NCI-H345 (cell line): ENCODE data around the gene ZNF628.

Experiments
- DNase-seq: peaks from one replicate; lab custom pipeline; 2025; lab: John Stamatoyannopoulos, UW

The ZNF628 gene

DNA sequence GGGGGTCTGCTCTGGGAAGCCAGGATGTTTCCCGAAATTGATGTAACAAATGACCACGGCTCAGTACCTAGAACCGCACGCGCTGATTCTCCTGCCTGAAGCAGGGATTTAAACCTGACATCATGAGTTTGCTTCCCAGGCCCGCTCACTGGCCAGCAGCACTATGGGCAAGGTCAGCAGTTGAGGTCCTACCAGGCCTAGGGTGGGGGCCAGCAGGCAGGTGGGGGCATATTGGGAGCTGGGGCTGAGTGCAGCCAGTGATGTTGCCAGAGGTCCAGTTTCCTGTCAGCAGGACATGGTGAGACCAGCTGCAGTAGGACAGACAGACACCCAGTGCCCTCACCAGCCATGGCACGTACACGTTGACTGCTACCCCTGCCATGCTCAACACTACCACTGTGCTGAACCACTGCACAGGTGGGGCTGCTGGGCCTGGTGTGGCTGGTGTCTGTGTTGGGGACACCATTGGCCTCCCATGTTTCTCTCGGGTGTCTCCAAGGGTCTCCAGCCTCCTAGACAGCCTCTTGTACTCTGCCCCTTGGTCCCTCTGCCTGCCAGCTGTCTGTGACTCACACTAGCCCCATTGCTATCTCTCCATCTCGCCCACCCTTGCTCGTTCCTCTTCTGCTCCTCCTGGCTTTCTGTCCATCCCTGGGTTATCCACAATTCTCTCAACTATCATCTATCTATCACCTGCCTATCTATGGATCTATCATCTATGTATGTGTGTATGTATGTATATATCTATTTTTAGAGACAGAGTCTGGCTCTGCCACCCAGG lies 10.8 kb upstream of the ZNF628 start:
- no peak for DNase-seq

DNA sequence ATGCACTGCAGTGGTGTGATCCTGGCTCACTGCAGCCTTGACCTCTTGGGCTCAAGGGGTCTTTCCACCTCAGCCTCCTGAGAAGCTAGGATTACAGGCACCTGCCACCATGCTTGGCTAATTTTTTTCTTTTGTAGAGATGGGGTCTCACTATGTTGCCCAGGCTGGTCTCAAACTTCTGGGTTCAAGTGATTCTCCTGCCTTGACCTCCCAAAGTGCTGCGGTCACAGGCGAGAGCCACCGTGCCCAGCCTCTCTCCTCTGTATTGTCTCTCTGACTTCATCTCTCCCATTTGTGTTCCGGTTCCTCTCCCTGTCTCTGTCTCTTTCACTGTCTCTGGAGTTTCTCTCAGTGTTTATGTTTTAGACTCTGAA lies 10.2 kb upstream of the ZNF628 start:
- no peak for DNase-seq

DNA sequence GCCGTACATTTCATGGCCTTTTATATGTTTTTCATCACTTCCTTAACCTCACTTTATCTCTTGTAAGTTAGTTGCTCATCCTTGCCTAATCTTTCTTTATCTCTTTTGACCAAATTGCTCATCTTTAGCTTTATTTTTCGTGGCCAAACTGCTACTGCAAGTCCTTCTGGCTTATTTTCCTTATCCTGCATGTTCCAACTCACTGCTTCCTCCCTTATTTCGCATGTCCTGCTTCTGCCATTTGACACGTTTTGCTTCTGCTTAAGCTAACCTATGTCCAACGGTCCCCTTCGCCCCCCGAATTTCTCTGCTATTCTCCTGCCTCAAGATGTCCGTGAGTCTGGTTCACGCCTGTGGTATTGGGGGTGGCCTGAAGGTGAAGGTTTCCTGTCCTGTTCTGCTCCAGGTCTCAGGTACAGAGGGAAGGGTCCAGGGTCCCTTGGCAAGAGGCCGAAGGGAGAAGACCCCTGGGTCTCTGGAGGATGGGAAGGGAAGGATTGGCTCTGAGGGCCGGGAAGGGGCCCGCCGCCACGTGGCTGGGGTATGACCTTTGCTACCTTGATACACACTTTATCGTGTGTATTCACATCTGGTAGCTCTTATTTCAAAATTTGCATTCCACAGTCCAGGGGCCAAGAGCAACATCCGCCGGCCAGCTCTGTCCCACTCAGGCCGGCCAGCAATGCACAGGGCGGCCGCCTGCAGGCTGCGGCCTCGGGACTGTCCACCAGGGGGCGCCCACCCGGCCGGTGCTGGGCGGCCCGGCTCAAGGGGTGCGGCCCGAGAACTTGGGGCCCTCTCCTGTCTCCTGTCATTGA lies 9.0 kb upstream of the ZNF628 start:
- DNase-seq, result peak; percentile 9

DNA sequence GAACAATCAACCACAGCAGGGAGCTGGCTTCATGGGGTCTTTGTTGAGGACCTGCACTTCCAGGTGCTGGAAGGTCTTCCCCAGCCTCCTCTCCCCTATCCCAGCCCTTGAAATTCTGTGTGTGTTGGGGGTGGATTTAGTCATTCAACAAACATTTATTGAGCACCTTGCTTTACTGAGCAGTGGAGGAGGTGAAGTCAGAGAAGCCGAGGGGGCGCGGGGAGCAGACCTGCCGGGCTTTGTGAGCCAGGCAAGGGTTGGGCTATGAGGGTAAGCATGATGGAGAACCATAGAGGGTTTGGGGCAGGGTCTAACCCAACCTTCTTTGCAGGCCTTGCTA lies 8.4 kb upstream of the ZNF628 start:
- DNase-seq, result no peak

DNA sequence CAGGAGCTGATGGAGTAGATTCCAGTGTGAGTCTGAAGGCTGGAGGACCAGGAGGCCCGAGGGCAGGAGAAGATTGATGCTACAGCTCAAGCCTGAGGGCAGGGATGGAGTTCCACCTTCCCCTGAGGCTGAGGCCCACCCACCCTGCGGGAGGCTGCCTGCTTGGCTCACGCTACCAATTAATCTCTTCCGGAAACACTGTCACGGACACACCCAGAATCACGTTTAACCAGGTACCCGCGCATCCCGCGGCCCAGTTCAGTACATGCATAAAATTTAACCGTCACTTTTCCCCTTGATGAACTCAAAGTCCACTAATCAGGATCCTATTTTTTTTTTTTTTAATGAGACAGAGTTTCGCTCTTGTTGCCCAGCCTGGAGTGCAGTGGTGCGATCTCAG lies 5.2 kb upstream of the ZNF628 start:
- DNase-seq, result no peak

DNA sequence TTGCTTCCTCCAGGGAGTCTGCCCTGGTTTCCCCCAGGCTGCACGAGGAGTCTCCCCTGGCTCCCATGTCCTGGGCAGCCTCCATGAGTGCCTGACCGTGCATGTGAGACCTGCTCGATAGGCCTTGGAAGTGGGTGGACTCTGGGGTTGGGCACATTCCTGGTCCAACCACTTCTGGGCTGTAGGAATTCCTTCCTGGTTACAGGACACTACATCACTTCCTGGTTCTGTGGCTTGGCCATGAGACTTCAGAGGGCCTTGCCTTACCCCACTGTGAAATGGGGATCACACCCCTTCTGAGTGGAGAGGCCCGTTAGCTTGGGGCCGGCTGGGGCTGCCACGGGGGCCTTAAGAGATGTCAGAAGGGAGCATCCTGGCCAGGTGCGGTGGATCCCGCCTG lies 4.0 kb upstream of the ZNF628 start:
- DNase-seq, result no peak

DNA sequence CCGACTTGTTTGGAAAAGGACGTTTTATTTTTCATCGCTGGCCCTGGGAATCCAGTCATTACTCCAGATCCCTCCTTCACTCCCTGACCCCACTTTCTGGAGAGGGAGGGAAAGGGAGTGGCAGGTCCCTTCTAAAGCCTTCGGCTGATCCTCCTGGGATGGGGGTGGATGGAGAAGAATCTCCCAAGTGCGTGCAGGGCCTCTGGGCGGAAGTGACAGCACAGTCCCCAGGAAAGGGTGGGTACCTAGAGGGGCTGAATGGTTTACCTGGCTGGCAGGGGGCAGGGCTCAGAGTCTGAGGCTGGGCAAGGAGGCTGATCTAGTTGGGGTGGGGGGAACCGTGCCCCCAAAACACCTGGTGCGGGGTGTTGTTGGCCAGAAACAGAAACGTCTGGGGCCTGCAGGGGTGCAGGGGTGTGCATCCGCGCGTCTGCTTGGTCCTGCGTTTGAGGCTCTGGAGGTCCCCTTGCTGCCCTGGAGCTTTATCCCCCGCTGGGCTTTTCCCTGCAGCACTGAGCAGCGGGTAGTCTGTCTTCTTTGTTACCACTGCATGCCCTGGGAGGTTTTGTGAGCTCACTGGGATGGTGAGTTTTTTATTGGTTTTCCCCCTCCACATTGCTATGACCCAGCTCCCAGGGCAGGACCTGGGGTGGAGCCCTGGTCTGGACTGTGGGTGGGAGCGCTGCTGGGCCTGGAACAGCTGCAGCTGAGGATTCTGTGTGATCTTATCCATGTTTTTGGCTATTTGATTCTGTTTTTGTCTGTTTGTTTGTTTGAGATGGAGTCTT lies 3.0 kb upstream of the ZNF628 start:
- DNase-seq, result no peak

DNA sequence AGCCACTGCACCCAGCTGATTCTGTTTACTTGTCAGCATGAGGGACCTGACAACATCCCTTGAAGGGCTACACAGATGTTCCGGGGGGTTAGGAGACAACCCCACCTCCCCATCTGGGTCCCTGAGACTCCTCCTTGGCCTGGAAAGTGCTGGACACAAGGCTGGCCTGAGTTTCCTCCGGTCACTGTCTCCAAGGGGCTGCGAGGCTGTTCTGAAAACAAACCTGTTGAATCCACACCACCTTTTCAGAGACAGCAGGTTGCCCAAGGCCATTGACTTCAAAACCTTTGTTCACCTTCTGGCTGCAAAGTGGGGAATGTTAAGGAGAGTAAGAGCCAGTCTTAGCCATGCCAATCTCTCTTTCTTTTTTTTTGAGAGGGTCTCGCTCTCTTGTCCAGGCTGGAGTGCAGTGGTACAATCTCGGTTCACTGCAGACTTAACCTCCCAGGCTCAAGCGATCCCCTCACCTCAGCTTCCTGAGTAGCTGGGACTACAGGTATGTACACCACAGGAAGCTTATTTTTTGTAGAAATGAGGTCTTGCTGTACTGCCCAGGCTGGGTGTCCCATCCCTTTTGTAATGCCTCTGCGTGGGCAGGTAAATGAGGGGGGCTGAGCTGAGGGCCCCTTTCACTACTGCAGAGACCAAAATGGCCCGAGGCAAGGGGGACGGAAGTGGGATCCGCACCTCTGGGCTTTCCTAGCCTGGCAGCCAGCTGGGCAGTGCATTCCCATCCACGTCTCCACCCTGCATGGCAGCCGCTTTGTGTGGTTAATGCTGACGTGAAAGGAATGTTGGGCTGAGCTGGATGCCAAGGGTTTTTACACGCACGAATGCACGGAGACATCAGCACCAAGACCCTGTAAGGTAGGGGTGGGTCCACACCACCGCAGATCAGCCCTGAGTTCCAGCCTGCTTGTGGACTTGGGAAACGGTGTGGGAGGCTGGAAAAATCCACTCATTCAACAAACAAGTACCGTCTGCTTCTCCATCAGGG lies 1.9 kb upstream of the ZNF628 start:
- DNase-seq, result no peak

DNA sequence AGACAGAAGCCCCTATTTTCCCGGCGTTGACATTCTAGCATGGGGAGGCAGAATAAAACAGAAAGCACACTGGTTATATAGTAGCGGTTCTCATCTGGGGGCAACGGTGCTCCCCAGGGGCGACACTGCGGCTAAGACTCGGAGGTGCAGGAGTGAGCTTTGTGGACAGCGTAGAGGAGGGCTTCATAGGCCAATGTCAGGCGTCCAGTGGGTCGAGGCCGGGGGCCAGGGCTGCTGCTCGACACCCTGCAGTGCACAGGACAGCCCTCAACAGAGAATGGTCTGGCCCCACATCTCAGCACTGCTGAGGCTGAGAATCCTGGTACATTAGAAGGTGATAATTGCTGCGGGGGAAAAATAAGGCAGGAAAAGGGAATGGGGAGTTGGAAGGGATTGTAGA lies 1.5 kb downstream of the ZNF628 start:
- no peak for DNase-seq

DNA sequence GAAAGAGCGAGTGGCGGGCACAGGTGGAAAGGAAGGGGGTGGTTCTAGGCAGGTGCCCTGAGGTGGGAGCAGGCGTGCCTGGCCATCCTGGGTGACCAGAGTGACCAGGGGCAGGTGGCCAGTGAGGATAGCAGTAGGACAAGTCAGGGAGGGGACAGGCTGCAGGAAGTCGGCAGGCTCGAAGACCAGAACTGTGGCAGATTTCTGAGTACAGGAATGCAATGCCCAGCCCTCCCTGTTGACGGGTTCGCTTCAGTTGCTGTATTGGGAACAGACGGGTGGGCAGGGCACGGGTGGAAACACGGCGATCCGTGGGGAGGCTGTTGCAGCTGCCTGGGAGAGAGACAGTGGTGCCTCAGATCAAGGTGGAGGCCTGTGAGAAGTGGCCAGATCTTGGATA lies 1.9 kb downstream of the ZNF628 start:
- no peak for DNase-seq

DNA sequence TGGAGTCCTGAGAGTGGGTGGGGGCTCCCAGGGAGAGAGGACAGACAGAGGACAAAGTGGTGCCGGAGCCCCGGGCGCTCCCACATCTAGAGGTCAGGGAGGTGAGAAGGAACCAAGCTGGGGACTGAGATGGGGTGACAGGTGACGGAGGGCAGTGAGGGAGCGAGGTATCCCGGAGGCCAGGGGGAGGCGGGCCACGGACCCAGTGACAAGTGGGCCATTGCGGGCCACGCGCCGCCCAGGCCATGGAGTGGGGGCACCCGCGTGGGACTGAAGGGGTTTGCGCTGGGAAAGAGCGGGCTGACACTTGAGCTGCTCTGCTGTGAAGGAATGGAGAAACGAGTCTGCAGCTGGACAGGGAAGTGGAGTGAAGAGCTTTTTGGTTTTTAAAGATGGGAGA lies 2.6 kb downstream of the ZNF628 start:
- no peak for DNase-seq

DNA sequence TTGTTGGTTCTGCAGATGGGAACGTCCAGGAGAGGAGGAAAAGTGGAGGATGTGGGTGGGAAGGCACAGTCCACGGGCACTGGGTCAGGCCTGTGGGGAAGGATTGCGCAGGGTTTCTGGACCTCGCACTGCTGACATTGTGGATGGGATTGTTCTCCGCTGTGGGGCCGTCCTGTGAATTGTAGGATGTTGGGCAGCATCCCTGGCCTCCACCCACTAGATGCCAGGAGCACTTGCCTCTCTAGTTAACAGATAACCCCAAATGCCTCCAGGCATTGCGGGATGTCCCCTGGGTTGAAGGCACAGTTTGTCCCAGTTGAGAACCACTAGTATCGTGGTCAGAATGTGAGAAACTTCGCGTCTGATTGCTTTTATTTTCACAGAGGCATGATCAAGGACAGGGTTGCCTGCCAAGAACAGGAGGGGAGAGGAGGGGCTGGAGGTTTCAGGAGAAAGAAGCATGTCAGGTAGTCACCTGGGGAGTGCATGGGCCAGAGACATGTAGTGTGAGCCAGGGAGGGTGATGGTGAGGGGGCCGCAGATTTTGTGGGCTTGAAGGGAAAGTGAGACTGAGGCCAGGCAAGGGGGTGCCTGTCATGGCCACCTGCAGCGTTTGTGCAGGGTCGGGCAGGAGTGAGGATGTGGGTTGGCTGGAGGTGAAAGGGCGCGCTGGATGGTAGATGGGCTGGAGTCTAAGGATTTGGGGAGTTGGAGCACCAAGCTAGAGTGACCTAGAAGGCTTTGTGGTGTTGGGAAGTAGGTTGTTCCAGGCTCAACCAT lies 3.2 kb downstream of the ZNF628 start:
- DNase-seq, result no peak

DNA sequence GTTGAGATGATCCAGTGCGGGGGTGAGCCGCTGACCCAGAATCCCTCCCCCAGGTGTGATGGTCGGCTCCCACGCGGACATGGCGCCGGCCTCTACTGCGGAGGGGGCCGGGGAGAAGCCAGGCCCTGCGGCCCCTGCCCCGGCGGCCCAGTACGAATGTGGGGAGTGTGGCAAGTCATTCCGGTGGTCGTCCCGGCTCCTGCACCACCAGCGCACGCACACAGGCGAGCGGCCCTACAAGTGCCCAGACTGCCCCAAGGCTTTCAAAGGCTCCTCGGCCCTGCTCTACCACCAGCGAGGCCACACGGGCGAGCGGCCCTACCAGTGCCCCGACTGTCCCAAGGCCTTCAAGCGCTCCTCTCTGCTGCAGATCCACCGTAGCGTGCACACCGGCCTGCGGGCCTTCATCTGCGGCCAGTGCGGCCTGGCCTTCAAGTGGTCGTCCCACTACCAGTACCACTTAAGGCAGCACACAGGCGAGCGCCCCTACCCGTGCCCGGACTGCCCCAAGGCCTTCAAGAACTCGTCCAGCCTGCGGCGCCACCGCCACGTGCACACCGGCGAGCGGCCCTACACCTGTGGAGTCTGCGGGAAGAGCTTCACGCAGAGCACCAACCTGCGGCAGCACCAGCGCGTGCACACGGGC lies 4.9 kb downstream of the ZNF628 start:
- DNase-seq, result no peak

DNA sequence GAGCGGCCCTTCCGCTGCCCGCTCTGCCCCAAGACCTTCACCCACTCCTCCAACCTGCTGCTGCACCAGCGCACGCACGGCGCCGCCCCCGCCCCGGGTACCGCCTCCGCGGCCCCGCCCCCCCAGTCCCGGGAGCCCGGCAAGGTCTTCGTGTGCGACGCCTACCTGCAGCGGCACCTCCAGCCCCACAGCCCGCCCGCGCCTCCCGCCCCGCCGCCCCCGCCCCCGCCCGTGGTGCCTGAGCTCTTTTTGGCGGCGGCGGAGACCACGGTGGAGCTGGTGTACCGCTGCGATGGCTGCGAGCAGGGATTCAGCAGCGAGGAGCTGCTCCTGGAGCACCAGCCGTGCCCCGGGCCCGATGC lies 5.4 kb downstream of the ZNF628 start:
- DNase-seq, result no peak

DNA sequence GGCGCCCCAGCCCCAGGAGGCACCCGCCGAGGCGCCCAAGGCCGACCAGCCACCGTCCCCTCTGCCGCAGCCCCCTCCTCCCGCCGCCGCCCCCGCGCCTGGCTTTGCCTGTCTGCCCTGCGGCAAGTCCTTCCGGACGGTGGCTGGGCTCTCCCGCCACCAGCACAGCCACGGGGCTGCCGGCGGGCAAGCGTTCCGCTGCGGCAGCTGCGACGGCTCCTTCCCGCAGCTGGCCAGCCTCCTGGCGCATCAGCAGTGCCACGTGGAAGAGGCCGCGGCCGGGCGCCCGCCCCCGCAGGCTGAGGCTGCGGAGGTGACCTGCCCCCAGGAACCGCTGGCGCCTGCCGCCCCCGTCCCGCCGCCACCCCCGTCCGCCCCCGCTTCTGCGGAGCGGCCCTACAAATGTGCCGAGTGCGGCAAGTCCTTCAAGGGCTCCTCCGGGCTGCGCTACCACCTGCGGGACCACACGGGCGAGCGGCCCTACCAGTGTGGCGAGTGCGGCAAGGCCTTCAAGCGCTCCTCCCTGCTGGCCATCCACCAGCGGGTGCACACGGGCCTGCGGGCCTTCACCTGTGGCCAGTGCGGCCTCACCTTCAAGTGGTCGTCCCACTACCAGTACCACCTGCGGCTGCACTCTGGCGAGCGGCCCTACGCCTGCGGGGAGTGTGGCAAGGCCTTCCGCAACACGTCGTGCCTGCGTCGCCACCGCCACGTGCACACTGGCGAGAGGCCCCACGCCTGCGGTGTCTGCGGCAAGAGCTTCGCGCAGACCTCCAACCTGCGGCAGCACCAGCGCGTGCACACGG lies 5.9 kb downstream of the ZNF628 start:
- DNase-seq, result no peak

DNA sequence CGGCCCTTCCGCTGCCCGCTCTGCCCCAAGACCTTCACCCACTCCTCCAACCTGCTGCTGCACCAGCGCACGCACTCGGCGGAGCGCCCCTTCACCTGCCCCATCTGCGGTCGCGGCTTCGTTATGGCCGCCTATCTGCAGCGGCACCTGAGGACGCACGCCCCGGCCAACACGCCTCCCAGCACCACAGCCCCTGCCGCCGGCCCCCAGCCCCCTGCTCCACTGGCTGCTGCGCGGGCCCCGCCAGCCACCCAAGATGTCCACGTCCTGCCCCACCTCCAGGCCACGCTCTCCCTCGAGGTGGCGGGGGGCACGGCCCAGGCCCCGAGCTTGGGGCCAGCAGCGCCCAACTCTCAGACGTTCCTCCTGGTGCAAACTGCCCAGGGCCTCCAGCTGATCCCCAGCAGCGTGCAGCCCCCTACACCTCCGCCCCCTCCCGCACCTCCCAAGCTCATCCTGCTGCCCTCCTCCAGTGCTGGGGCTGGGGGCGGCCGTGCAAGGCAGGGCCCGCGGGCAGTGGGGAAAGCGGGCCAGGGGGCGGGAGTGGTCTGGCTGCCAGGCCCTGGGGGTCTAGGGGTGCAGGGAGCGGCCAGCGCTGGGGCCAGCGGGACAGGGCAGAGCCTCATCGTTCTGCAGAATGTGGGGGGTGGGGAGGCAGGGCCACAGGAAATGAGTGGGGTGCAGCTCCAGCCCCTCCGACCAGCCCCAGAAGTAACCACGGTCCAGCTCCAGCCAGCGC lies 6.7 kb downstream of the ZNF628 start:
- DNase-seq, result no peak

DNA sequence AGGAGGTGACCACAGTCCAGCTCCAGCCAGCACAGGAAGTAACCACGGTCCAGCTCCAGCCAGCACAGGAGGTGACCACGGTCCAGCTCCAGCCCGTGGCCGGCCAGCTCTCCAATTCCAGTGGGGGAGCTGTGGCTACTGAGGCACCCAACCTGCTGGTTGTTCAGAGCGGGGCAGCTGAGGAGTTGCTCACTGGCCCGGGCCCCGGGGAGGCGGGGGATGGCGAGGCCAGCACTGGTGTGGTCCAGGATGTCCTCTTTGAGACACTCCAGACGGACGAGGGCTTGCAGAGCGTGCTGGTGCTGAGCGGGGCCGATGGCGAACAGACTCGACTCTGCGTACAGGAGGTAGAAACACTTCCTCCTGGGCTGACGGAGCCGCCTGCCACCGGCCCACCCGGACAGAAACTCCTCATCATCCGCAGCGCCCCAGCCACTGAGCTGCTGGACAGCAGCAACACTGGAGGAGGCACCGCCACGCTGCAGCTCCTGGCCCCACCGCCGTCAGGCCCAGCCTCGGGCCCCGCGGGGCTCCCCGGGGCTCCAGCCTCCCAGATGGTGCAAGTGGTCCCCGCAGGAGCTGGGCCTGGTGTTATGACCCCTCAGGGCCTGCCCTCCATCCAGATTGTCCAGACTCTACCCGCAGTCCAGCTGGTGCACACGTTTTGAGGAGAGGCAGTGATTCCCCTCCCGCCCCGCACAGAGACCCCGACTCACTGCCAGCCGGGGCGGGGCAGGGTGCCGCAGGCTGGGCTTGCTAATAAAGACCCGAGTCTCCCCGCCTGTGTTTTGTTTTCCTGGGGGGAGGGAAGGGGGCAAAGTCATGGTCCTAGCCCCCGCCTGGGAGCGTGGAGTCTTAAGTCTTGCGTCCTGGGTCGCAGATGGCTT lies 7.5 kb downstream of the ZNF628 start:
- DNase-seq, result no peak
